ENCODE data around the gene RHOH.
A peak's percentile ranks its signal among the peaks of the same experiment; 100 is the strongest.
"Not testable (repeated sequence)": the region's sequence is repeated elsewhere in the genome, so short reads cannot be mapped to it uniquely, and the experiment has no call there.

The RHOH gene

DNA sequence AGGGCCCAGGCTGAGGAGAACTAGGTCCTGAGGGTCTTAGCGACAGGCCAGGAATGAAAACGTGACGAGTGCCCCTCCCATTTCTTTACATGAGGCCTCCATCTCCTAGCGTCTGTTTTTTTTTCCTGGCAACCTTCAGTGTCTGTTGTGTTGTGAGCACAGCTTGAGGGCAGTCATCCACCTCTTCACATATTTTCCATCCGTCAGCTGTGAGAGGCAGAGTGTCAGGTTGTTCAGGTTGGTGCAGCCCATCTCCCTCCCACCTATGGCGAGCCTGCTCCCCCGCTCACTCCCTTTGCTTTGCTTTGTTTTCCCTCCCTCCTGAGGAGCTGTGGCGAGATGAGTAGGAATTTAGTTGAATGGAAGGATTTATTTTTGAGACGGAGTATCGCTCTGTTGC, 86.6 kb downstream of the RHOH start:
- ATAC-seq (ENCODE audit: low read depth) = no peak
- no peak for DNase-seq (ENCODE audit: low spot score in 2 of 2)
- no peak overlapping the region for H3K4me3 Mint-ChIP-seq

DNA sequence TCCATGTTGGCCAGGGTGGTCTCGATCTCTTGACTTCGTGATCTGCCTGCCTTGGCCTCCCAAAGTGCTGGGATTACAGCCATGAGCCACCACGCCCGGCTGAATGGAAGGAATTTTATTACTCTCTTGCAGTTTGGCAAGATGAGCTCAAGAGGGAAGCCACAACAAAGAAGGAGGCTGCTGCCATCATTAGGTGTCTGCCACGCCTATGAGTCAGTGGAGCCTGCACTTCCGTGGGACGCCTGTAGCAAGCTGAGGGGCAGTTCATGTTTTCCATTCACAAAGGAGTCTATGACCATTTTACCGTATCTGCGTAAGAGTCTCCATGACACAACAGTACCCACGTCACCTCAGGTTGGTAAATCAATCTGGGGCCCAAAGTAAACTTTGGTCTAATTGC, 87.1 kb downstream of the RHOH start:
- no peak overlapping the region for H3K27ac Mint-ChIP-seq
- ATAC-seq (ENCODE audit: low read depth) (peak; percentile 89), DNase-seq (ENCODE audit: low spot score in 2 of 2) (peak in 1 of 2 donors; percentile 26)
- peaks cover 10% of the 10 kb centered on the region for H3K4me1 Mint-ChIP-seq
- H3K4me3 Mint-ChIP-seq = no peak overlapping the region
- H3K27me3 Mint-ChIP-seq = no peaks in the 10 kb centered on the region
- H3K9me3 Mint-ChIP-seq = no peaks in the 10 kb centered on the region
- no peaks in the 10 kb centered on the region for H3K36me3 Mint-ChIP-seq

More for the DNA sequence above, 86.6 kb downstream of the RHOH start:
- H3K27ac Mint-ChIP-seq = no peak overlapping the region
- H3K9me3 Mint-ChIP-seq = no peaks in the 10 kb centered on the region
- no peaks in the 10 kb centered on the region for H3K36me3 Mint-ChIP-seq
- peaks cover 7% of the 10 kb centered on the region for H3K4me1 Mint-ChIP-seq
- no peaks in the 10 kb centered on the region for H3K27me3 Mint-ChIP-seq

DNA sequence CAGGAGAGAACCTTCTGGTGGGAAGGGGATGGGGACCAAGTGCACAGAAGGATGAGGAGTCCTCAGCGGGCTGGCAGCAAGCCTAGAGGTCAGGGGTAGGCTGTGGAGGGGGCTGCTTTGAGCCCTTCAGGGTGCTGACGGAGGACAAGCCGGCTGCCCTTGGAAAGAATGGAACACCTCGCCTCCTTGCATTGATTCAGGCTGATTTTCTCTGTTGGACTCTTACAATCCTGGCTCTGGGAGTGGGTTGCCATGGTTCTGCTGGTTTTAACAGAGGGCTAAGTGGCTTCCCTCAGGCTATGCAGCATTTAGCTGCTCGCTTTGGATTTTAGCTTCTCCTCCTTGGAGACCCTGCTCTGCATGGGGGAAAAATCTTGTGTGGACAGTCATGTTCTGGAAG, 88.9 kb downstream of the RHOH start:
- H3K27ac Mint-ChIP-seq = peak overlapping the region; percentile 49
- DNase-seq (ENCODE audit: low spot score in 2 of 2) (no peak), ATAC-seq (ENCODE audit: low read depth) (no peak)
- no peaks in the 10 kb centered on the region for H3K27me3 Mint-ChIP-seq
- H3K4me1 Mint-ChIP-seq = peaks cover 21% of the 10 kb centered on the region
- no peaks in the 10 kb centered on the region for H3K36me3 Mint-ChIP-seq
- no peak overlapping the region for H3K4me3 Mint-ChIP-seq
- H3K9me3 Mint-ChIP-seq = no peaks in the 10 kb centered on the region

DNA sequence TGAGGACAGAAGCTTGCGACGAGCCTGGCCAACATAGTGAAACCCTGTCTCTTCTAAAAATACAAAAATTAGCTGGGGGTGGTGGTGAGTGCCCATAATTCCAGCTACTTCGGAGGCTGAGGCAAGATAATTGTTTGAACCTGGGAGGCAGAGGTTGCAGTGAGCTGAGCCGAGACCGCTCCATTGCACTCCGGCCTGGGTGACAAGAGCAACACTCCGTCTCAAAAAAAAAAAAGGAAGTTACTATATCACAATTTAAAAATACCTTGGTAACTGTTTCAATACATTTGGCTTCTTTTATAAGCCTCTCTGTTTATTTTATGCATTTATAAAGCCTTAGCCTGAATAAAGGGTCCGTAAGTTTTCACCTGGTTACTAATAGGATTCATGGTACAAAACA, 91.7 kb downstream of the RHOH start:
- H3K4me1 Mint-ChIP-seq = peaks cover 31% of the 10 kb centered on the region
- no peaks in the 10 kb centered on the region for H3K27me3 Mint-ChIP-seq
- no peaks in the 10 kb centered on the region for H3K36me3 Mint-ChIP-seq
- no peak for DNase-seq (ENCODE audit: low spot score in 2 of 2)
- ATAC-seq (ENCODE audit: low read depth) = peak; percentile 57
- peaks cover 1% of the 10 kb centered on the region for H3K9me3 Mint-ChIP-seq
- H3K27ac Mint-ChIP-seq = peak overlapping the region; percentile 54
- H3K4me3 Mint-ChIP-seq = peak overlapping the region; percentile 12

DNA sequence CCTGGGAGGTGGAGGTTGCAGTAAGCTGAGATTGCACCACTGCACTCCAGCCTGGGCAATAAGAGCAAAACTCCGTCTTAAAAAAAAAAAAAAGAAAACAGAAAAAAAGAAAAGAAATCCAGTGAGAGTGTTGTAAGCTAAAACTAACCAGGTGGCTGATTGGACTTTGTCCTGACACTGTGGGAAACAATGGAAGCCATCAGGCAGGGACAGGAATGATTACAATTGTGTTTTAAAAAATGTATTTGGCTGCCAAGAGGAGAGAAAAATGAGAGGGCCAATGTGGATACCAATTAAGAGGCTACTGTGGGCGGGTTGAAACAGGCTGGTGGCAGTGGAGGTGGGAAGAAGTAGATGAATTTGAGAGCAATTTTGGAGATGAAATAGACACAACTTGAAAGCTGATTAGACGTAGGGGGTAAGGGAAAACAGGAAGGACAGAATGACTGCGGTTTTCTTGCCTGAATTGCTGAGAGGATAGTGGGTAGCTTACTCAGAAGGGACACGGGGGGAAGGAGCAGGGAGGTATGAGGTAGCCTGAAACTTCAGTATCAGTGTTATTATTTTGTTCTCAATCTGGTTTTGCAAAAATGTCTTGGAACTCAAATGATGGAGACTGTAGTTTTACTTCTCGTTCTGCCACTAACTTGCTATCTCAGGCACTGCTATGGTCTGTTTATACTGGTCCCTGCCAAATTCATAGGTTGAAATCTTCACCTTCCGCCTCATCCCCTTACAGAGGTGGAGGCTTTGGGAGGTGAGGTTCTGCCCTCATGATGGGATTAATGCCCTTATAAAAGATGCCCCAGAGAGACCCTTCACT, 92.7 kb downstream of the RHOH start:
- H3K36me3 Mint-ChIP-seq = no peaks in the 10 kb centered on the region
- H3K27me3 Mint-ChIP-seq = no peaks in the 10 kb centered on the region
- peak; percentile 71 for ATAC-seq (ENCODE audit: low read depth)
- H3K4me3 Mint-ChIP-seq = peak overlapping the region; percentile 15
- H3K9me3 Mint-ChIP-seq = peaks cover 1% of the 10 kb centered on the region
- DNase-seq (ENCODE audit: low spot score in 2 of 2) = no peak
- peak overlapping the region; percentile 54 for H3K27ac Mint-ChIP-seq
- H3K4me1 Mint-ChIP-seq = peaks cover 29% of the 10 kb centered on the region

DNA sequence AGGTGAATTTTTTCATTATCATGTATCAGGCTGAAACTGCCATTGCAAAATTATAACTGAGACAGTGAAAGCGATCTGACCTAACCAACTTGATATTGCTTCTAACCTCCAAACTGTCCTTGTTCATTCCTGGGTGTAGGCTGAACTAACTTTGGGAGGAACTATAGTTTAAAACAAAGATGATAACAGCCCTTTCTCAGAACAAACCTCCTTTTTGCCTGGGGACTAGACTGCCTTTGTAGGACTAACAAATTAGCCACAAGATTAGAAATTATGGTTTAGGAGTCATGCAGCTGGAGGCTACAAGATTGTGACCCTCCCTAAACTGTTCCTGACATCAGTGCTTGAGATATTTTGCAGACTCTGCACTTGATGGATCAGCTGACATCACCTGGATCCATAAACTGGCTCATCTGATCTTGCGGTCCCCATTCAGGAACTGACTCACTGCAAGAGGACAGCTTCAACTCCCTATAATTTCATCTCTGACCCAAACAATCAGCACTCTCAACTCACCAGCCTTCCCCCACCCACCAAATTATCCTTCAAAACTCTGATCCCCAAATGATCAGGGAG, 93.9 kb downstream of the RHOH start:
- H3K4me1 Mint-ChIP-seq = peaks cover 28% of the 10 kb centered on the region
- H3K27me3 Mint-ChIP-seq; H3K4me3 Mint-ChIP-seq; DNase-seq (ENCODE audit: low spot score in 2 of 2); H3K9me3 Mint-ChIP-seq; H3K36me3 Mint-ChIP-seq; ATAC-seq (ENCODE audit: low read depth): not testable (repeated sequence)
- H3K27ac Mint-ChIP-seq = peak overlapping the region; percentile 7

DNA sequence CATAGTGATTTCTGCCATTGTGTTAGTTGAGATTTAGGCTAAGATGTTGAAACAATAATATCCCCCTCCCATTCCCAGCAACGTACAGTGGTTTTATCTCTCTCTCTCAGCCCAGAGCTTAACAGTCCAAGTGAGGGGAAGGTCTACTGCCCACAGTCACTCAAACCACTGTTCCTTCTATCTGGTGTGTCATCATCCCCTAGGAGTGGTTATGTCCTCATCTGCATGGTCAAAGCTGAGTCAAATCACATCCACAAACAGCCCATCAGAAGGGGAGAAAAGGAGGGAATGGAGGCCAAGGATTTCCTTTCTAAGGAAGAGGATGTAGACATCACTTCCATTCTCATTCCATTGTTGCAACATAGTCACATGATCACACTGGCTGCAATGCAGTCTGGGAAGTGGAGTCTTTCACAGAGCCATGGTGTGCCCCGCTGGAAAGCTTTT, 95.5 kb downstream of the RHOH start:
- peaks cover 30% of the 10 kb centered on the region for H3K4me1 Mint-ChIP-seq
- no peak for ATAC-seq (ENCODE audit: low read depth)
- H3K36me3 Mint-ChIP-seq = no peaks in the 10 kb centered on the region
- H3K27ac Mint-ChIP-seq = peak overlapping the region; percentile 45
- no peak overlapping the region for H3K4me3 Mint-ChIP-seq
- H3K27me3 Mint-ChIP-seq = no peaks in the 10 kb centered on the region
- peaks cover 1% of the 10 kb centered on the region for H3K9me3 Mint-ChIP-seq
- no peak for DNase-seq (ENCODE audit: low spot score in 2 of 2)

DNA sequence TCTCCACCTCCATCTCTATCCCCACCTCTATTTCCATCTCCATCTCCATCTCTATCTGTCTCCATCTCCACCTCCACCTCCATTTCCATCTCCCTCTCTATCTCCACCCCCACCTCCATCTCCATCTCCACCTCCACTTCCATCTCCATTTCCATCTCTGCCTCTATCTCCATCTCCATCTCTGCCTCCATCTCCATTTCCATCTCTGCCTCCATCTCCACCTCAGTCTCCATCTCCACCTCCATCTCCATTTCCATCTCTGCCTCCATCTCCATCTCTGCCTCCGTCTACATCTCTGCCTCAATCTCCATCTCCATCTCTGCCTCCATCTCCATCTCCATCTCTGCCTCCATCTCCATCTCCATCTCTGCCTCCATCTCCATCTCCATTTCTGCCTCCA, 97.5 kb downstream of the RHOH start:
- Mint-ChIP-seq H3K4me1 (peaks cover 36% of the 10 kb centered on the region), H3K9me3 (peaks cover 1% of the 10 kb centered on the region), H3K27me3 (no peaks in the 10 kb centered on the region), H3K36me3 (peaks cover 3% of the 10 kb centered on the region), H3K4me3 (no peak overlapping the region), H3K27ac (no peak overlapping the region)
- ATAC-seq (ENCODE audit: low read depth) (no peak), DNase-seq (ENCODE audit: low spot score in 2 of 2) (no peak)

DNA sequence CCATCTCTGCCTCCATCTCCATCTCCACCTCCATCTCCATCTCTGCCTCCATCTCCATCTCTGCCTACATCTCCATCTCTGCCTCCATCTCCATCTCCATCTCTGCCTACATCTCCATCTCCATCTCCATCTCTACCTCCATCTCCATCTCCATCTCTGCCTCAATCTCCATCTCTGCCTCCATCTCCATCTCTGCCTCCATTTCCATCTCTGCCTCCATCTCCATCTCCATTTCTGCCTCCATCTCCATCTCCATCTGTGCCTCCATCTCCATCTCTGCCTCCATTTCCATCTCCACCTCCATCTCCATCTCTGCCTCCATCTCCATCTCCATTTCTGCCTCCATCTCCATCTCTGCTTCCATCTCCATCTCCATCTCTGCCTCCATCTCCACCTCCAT, 98.2 kb downstream of the RHOH start:
- H3K9me3 Mint-ChIP-seq = not testable (repeated sequence)
- H3K4me1 Mint-ChIP-seq = peaks cover 35% of the 10 kb centered on the region

DNA sequence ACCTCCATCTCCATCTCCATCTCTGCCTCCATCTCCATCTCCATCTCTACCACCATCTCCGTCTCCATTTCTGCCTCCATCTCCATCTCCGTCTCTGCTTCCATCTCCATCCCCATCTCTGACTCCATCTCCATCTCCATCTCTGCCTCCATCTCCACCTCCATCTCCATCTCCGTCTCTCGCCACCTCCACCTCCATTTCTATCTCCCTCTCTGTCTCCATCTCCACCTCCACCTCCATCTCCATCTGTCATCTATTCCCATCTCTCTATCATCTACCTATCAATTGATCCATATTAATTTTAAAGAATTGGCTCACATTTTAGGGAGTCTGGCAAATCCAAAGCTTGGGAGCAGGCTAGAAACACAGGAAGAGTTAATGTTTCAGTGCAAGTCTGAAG, 98.7 kb downstream of the RHOH start:
- no peak for ATAC-seq (ENCODE audit: low read depth)
- DNase-seq (ENCODE audit: low spot score in 2 of 2) = no peak
- Mint-ChIP-seq H3K27ac (no peak overlapping the region), H3K36me3 (peaks cover 3% of the 10 kb centered on the region), H3K27me3 (no peaks in the 10 kb centered on the region), H3K9me3 (peaks cover 1% of the 10 kb centered on the region), H3K4me1 (peaks cover 37% of the 10 kb centered on the region), H3K4me3 (no peak overlapping the region)

More for the DNA sequence above, 98.2 kb downstream of the RHOH start:
- H3K4me3 Mint-ChIP-seq; H3K36me3 Mint-ChIP-seq; ATAC-seq (ENCODE audit: low read depth); H3K27me3 Mint-ChIP-seq; H3K27ac Mint-ChIP-seq; DNase-seq (ENCODE audit: low spot score in 2 of 2): not testable (repeated sequence)
